K562 (cell line): ENCODE data around the gene MED20. TPM values are rescaled to one million over a fixed set of nuclear protein-coding genes. Genes with fewer than 3 reads are reported as not detected.

Source experiments
- CC2D1A ChIP-seq: fragments of 450-650 bp; IDR thresholded peaks from 2 replicates; pipeline ENCODE4 v1.6.1; 2017; ENCODE audit warnings: mild to moderate bottlenecking
- HNRNPUL1 ChIP-seq: fragments of 200-400 bp; formaldehyde crosslinking; IDR thresholded peaks from 2 replicates; pipeline ENCODE4 v1.6.1; 2017; ENCODE audit warnings: low read length
- KAT8 ChIP-seq: fragments of 450-650 bp; IDR thresholded peaks from 2 replicates; pipeline ENCODE4 v1.6.1; 2016; ENCODE audit warnings: low read depth, mild to moderate bottlenecking
- KLF16 ChIP-seq: IDR thresholded peaks from 2 replicates; pipeline ENCODE4 v1.6.1; 2016; ENCODE audit warnings: antibody characterized with exemption
- MECOM ChIP-seq: fragments of 250-450 bp; sonication (Bioruptor Pico); IDR thresholded peaks from 2 replicates; pipeline ENCODE4 v1.8.0; 2022; ENCODE audit warnings: inconsistent platforms
- PBX2 ChIP-seq, 2 experiments: IDR thresholded peaks in 1 of 2; conservative IDR thresholded peaks in 1 of 2; 2 replicates each; pipeline ENCODE4 v1.6.1; 2016; ENCODE audit warnings: low read depth in 2 of 2, mild to moderate bottlenecking in 1 of 2, missing compliant biosample characterization in 1 of 2, missing genetic modification characterization in 1 of 2, moderate library complexity in 1 of 2
- PRPF4 ChIP-seq: fragments of 200-400 bp; formaldehyde crosslinking; IDR thresholded peaks from one replicate; pipeline ENCODE4 v1.6.1; 2017; ENCODE audit warnings: low read length, low read depth, mild to moderate bottlenecking; ENCODE audit not compliant: insufficient read depth, poor library complexity, severe bottlenecking
- PTTG1 ChIP-seq: fragments of 450-650 bp; IDR thresholded peaks from 2 replicates; pipeline ENCODE4 v1.6.1; 2016; ENCODE audit warnings: low read depth, mild to moderate bottlenecking, missing genetic modification characterization, missing compliant biosample characterization
- RAD21 ChIP-seq, 2 experiments: fragments of 250-450 bp in 1 of 2; fragments of 450-650 bp in 1 of 2; sonication (Bioruptor Pico) in 1 of 2; formaldehyde crosslinking in 1 of 2; IDR thresholded peaks in 1 of 2; conservative IDR thresholded peaks in 1 of 2; 2 replicates each; pipeline versions ENCODE4 v1.4.0 to v1.8.0; 2020 to 2022; ENCODE audit warnings: mild to moderate bottlenecking in 2 of 2, moderate library complexity in 1 of 2
- RBM14 ChIP-seq: fragments of 200-400 bp; formaldehyde crosslinking; IDR thresholded peaks from 2 replicates; pipeline ENCODE4 v1.6.1; 2018; ENCODE audit warnings: low read depth, mild to moderate bottlenecking, low read length, moderate library complexity, borderline replicate concordance; ENCODE audit not compliant: insufficient read depth
- RREB1 ChIP-seq: fragments of 250-450 bp; sonication (Bioruptor Pico); IDR thresholded peaks from 2 replicates; pipeline ENCODE4 v1.4.0; 2020
- SP1 ChIP-seq: sonication (generic); formaldehyde crosslinking; IDR thresholded peaks from 2 replicates; pipeline ENCODE4 v1.8.1; 2022; ENCODE audit warnings: mild to moderate bottlenecking, missing genetic modification reagents
- ZNF143 ChIP-seq: sonication (generic); formaldehyde crosslinking; IDR thresholded peaks from 2 replicates; pipeline ENCODE4 v1.9.0; 2022; ENCODE audit warnings: mild to moderate bottlenecking, missing genetic modification reagents
- ZNF583 ChIP-seq: fragments of 250-450 bp; sonication (Bioruptor Pico); IDR thresholded peaks from 2 replicates; pipeline ENCODE4 v1.4.0; 2020
- ZNF655 ChIP-seq: fragments of 250-450 bp; sonication (Bioruptor Pico); IDR thresholded peaks from 2 replicates; pipeline ENCODE4 v1.5.0; 2021
- ZNF740 ChIP-seq, 3 experiments: fragments of 200-800 bp in 1 of 3; sonication (Bioruptor generic) in 1 of 3; sonication (generic) in 1 of 3; formaldehyde crosslinking in 1 of 3; IDR thresholded peaks; 2 replicates each; pipeline versions ENCODE4 v1.6.1 to v1.8.0; 2016 to 2022; ENCODE audit warnings: mild to moderate bottlenecking in 2 of 3, missing compliant biosample characterization in 2 of 3, missing genetic modification characterization in 2 of 3, missing genetic modification reagents in 1 of 3
- polyA plus RNA-seq, 8 experiments: library from polyadenylated mRNA; depleted of rRNA in 4 of 8; stranded (reverse) in 5 of 8; unstranded in 3 of 8; fragments of >200 nt; fragmentation: Nextera tagmentation in 2 of 8; fragmentation: Illumina TruSeq in 1 of 8; extraction: Ambion mirVana in 2 of 8; extraction: Trizol in 1 of 8; gene quantifications; 2 replicates each; pipeline versions ENCODE4 v1.2.1 to v1.2.3, GENCODE V29; 2011 to 2014; ENCODE audit warnings: inconsistent platforms in 1 of 8, missing spikeins in 1 of 8
- total RNA-seq, 7 experiments: library from RNA; depleted of rRNA in 6 of 7; stranded (reverse); fragments of >200 nt in 6 of 7; fragmentation: Illumina TruSeq in 2 of 7; extraction: Trizol in 2 of 7; gene quantifications; 2 replicates each; pipeline versions ENCODE4 v1.2.1 to v1.2.3, GENCODE V29; 2011 to 2021; ENCODE audit warnings: low replicate concordance in 1 of 7

MED20 gene
- total and polyA plus RNA-seq, 9 of the 15 experiments (the other 6 are each of a cell fraction or from before 2014, with no cell fraction given): 27.3 to 80.9 (median 46.0) TPM

GRCh38 chr6:41901882-41902519, 18.9 kb downstream of the MED20 start (continued):
- no peak for TF ChIP-seq PBX2 (CRISPR knock-in tag; IDR thresholded peaks at IDR 0.05; ENCODE audit: low read depth)
- peak; percentile 29; the same call in 1 of the 2 replicates for TF ChIP-seq PBX2 (tag; conservative IDR thresholded peaks at IDR 0.05; ENCODE audit: low read depth)
- TF ChIP-seq CC2D1A: peak; percentile 71
- no peak for TF ChIP-seq HNRNPUL1
- TF ChIP-seq SP1 (CRISPR knock-in tag): no peak
- no peak for TF ChIP-seq KLF16
- TF ChIP-seq PRPF4: no peak
- TF ChIP-seq ZNF740 (CRISPR knock-in tag; IDR thresholded peaks at IDR 0.05): 0 out of 2 replicates have a peak, but pooled peaks have one; percentile 22
- no peak for TF ChIP-seq ZNF740 (tag; IDR thresholded peaks at IDR 0.05)
- TF ChIP-seq ZNF583 (CRISPR knock-in tag): no peak
- TF ChIP-seq RAD21 (CRISPR knock-in tag; conservative IDR thresholded peaks at IDR 0.05 in 1 of 2, IDR thresholded peaks at IDR 0.05 in 1 of 2): peak; percentile 96 to 98
- no peak for TF ChIP-seq ZNF655 (CRISPR knock-in tag)
- TF ChIP-seq RBM14: no peak
- TF ChIP-seq MECOM: no peak
- 0 out of 2 replicates have a peak, but pooled peaks have one; percentile 22 for TF ChIP-seq RREB1
- no peak for TF ChIP-seq KAT8
- no peak for TF ChIP-seq PTTG1 (tag)
- no peak for TF ChIP-seq ZNF143 (CRISPR knock-in tag)
